ENCODE measurements around the gene DOK1.

DOK1 gene

GRCh38 chr2:74603282-74604000 is 48.9 kb downstream of the DOK1 start:
- no peak for DNase-seq

DNA sequence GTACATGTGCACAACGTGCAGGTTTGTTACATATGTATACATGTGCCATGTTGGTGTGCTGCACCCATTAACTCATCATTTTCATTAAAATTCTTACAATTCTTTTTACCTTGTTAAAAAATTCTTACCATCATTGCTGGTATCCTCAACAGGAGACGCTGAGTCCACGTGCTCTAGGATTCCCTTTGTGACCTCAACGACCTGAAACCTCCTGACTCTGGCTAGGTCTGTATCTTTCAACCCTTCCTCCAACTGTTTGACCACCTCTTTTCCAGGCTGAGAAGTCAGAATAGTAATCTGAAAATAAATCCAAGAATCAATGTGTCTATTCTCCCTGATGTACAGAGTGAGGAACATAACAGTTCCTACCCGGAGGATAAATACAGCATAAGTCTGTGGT is 52.4 kb downstream of the DOK1 start:
- no peak for DNase-seq
